Loucy (cell line): Measurements from ENCODE around the gene FGF14.

Source experiments
- H2AFZ ChIP-seq: fragments of 200-600 bp; sonication (generic); 2 replicates; pipeline ENCODE4 v1.6.0; 2016; ENCODE audit warnings: antibody characterized with exemption, mild to moderate bottlenecking, low read length, moderate library complexity
- H3F3A ChIP-seq: fragments of 200-600 bp; 2 replicates; pipeline ENCODE4 v1.6.0; 2016; ENCODE audit warnings: antibody characterized with exemption, low read depth, mild to moderate bottlenecking
- H3K27me3 ChIP-seq: fragments of 200-600 bp; sonication (generic); 2 replicates; pipeline ENCODE4 v1.6.1; 2014; ENCODE audit warnings: low read length, mild to moderate bottlenecking; ENCODE audit not compliant: insufficient read depth, poor library complexity, severe bottlenecking
- H3K36me3 ChIP-seq: fragments of 200-600 bp; sonication (generic); 2 replicates; pipeline ENCODE4 v1.6.1; 2016; ENCODE audit warnings: low read length; ENCODE audit not compliant: insufficient read depth
- H3K4me1 ChIP-seq: fragments of 200-600 bp; sonication (generic); 2 replicates; pipeline ENCODE4 v1.5.1; 2014; ENCODE audit warnings: low read length, mild to moderate bottlenecking; ENCODE audit not compliant: insufficient read depth, poor library complexity, severe bottlenecking
- H3K4me2 ChIP-seq: fragments of 200-600 bp; sonication (generic); 2 replicates; pipeline ENCODE4 v1.6.0; 2014; ENCODE audit warnings: antibody characterized with exemption, low read length, low read depth, mild to moderate bottlenecking; ENCODE audit not compliant: poor library complexity, severe bottlenecking
- H3K4me3 ChIP-seq: fragments of 200-600 bp; sonication (generic); 2 replicates; pipeline ENCODE4 v1.5.1; 2014; ENCODE audit warnings: low read length, mild to moderate bottlenecking, mixed read lengths; ENCODE audit not compliant: poor library complexity, severe bottlenecking
- H3K79me2 ChIP-seq: fragments of 200-600 bp; sonication (generic); 2 replicates; pipeline ENCODE4 v1.6.1; 2014; ENCODE audit warnings: low read length; ENCODE audit not compliant: insufficient read depth
- H3K9ac ChIP-seq: fragments of 200-600 bp; sonication (generic); 2 replicates; pipeline ENCODE4 v1.6.0; 2014; ENCODE audit warnings: mild to moderate bottlenecking, low read depth, low read length, moderate library complexity; ENCODE audit not compliant: poor library complexity, severe bottlenecking
- H3K9me2 ChIP-seq: fragments of 200-600 bp; sonication (generic); replicated peaks from 2 replicates; pipeline ENCODE4 v1.6.1; 2016; ENCODE audit warnings: low read depth, low read length, mixed read lengths
- H3K9me3 ChIP-seq: fragments of 200-600 bp; sonication (generic); 2 replicates; pipeline ENCODE4 v1.6.1; 2014; ENCODE audit warnings: mild to moderate bottlenecking, antibody characterized with exemption, low read length, low read depth; ENCODE audit not compliant: insufficient read depth
- H4K20me1 ChIP-seq: fragments of 200-600 bp; sonication (generic); 2 replicates; pipeline ENCODE4 v1.6.0; 2014; ENCODE audit warnings: antibody characterized with exemption, low read length, mild to moderate bottlenecking; ENCODE audit not compliant: insufficient read depth, poor library complexity, severe bottlenecking
- EZH2phosphoT487 ChIP-seq: fragments of 200-600 bp; IDR thresholded peaks from 2 replicates; pipeline ENCODE4 v1.6.1; 2018; ENCODE audit warnings: antibody characterized with exemption, mild to moderate bottlenecking, moderate library complexity, borderline replicate concordance
- TF ChIP-seq, protein P1 (sequence below): fragments of 200-600 bp; sonication (generic); conservative IDR thresholded peaks from 2 replicates; pipeline ENCODE4 v1.5.1; 2014; ENCODE audit warnings: mild to moderate bottlenecking, antibody characterized with exemption, low read length

The FGF14 gene

DNA sequence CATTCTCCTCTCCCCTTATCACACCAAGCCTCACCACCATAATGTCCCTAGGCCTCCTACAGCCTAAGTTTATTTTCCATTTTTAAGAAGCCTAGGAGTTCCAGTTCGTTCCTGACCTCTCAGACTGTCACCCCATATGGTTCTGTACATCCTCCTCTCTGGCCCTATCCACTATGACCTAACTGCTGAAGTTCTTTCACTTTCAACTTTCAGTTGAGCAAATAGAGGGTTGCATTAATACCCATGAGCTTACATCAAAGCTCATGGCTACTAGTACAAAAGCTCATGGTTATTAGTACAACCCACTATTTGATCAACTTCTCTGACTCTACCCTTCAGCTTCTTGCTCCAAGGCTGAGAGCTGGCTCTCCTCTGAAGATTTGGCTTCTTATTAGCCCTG, 72.9 kb downstream of the FGF14 start:
- H3K9me3 ChIP-seq = no peaks in the 10 kb centered on the region; the same call in 1 of the 2 replicates
- H3K36me3 ChIP-seq = no peaks in the 10 kb centered on the region
- no peak overlapping the region for H3K4me2 ChIP-seq
- no peaks in the 10 kb centered on the region for H3K4me1 ChIP-seq
- no peaks in the 10 kb centered on the region for H3F3A ChIP-seq
- H3K79me2 ChIP-seq = no peaks in the 10 kb centered on the region
- H3K9me2 ChIP-seq = no peaks in the 10 kb centered on the region
- no peak overlapping the region for H3K9ac ChIP-seq
- H3K27me3 ChIP-seq = no peaks in the 10 kb centered on the region
- H3K4me3 ChIP-seq = no peak overlapping the region
- TF ChIP-seq, protein P1, sequence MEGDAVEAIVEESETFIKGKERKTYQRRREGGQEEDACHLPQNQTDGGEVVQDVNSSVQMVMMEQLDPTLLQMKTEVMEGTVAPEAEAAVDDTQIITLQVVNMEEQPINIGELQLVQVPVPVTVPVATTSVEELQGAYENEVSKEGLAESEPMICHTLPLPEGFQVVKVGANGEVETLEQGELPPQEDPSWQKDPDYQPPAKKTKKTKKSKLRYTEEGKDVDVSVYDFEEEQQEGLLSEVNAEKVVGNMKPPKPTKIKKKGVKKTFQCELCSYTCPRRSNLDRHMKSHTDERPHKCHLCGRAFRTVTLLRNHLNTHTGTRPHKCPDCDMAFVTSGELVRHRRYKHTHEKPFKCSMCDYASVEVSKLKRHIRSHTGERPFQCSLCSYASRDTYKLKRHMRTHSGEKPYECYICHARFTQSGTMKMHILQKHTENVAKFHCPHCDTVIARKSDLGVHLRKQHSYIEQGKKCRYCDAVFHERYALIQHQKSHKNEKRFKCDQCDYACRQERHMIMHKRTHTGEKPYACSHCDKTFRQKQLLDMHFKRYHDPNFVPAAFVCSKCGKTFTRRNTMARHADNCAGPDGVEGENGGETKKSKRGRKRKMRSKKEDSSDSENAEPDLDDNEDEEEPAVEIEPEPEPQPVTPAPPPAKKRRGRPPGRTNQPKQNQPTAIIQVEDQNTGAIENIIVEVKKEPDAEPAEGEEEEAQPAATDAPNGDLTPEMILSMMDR = no peak
- no peak for TF ChIP-seq EZH2phosphoT487
- no peaks in the 10 kb centered on the region for H4K20me1 ChIP-seq
- no peak overlapping the region for H2AFZ ChIP-seq

DNA sequence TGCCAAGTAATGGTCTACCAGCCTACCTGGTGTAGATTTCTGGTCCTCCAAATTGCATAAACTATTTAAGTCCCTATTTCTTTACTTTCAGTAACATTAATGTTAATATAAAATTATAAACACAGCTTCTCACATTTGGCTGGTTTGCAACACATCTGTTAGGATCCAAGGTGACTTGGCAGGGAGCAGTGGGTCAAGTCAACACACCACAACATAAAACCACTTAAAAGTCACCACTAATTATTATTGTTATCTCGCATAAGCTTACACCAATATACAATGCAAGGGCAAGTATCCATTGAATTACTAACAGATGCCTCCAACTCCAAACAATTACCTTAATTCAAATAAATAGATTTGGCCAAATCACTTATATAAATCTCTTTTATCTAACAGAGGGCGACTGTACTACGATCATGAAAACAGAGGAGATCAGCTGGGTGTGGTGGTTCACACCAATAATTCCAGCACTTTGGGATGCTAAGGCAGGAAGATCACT, 74.7 kb downstream of the FGF14 start:
- H3F3A ChIP-seq = no peaks in the 10 kb centered on the region
- H4K20me1 ChIP-seq = no peaks in the 10 kb centered on the region
- H3K4me1 ChIP-seq = no peaks in the 10 kb centered on the region
- no peak overlapping the region for H2AFZ ChIP-seq
- H3K36me3 ChIP-seq = no peaks in the 10 kb centered on the region
- TF ChIP-seq, protein P1 = no peak
- TF ChIP-seq EZH2phosphoT487 = no peak
- H3K79me2 ChIP-seq = no peaks in the 10 kb centered on the region
- no peak overlapping the region for H3K4me3 ChIP-seq
- H3K9ac ChIP-seq = no peak overlapping the region
- no peak overlapping the region for H3K4me2 ChIP-seq
- H3K9me3 ChIP-seq = no peaks in the 10 kb centered on the region; the same call in 1 of the 2 replicates
- H3K27me3 ChIP-seq = no peaks in the 10 kb centered on the region
- H3K9me2 ChIP-seq = no peaks in the 10 kb centered on the region

DNA sequence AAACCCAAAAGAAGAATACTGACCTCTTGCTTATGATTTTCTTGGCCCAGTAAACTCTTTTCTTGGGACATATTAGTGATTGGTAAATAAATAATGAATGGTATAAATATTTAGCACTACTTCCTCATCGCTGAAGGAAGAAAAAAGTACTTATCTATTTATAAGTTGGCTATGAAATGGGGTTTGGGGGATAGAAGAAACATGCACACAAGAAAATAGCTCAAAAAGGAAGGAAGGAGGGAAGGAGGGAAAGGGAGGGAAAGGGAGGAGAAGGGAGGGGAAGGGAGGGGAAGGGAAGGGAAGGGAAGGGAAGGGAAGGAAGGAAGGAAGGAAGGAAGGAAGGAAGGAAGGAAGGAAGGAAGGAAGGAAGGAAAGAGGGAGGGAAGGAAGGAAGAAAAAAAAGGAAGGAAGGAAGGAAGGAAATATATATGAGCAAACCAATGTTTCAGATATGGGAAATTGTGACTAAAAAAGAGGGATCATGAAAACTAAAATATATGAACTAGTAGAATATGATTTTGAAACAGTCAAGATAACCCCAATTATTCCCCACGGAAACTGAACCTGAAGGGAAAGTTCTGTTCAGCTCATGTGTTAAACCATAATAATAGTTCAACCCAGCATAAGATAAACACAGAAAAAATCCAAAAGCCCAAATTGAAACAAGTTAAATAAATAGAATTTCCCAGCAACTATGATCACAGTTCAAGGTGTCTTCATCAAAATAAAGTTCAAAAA, 75.3 kb downstream of the FGF14 start:
- Histone ChIP-seq H3K9ac (no peak overlapping the region), H3K4me2 (no peak overlapping the region), H3K9me2 (no peaks in the 10 kb centered on the region), H3K27me3 (no peaks in the 10 kb centered on the region), H4K20me1 (no peaks in the 10 kb centered on the region), H2AFZ (no peak overlapping the region), H3K9me3 (no peaks in the 10 kb centered on the region; the same call in 1 of the 2 replicates), H3K4me3 (no peak overlapping the region), H3K4me1 (no peaks in the 10 kb centered on the region), H3K36me3 (no peaks in the 10 kb centered on the region), H3F3A (no peaks in the 10 kb centered on the region), H3K79me2 (no peaks in the 10 kb centered on the region)
- TF ChIP-seq EZH2phosphoT487 = no peak
- TF ChIP-seq, protein P1 = no peak
